Measurements from ENCODE around the gene RARB. TPM values are rescaled to one million over a fixed set of nuclear protein-coding genes. Genes with fewer than 3 reads are reported as not detected.
A peak's percentile ranks its signal among the peaks of the same experiment; 100 is the strongest.

The RARB gene
- total and polyA plus RNA-seq, 4 donors: 1.5 to 24.5 (median 4.1) TPM

- ATAC-seq (ENCODE audit: insufficient read depth, low FRiP score) (no peak), DNase-seq (no peak)
- TF ChIP-seq CTCF (IDR thresholded peaks at IDR 0.05; ENCODE audit: control extremely low read depth, extremely low read depth): no peak
- no peaks in the 10 kb centered on the region for H3K27me3 ChIP-seq (ENCODE audit: control insufficient read depth in 3 of 3, insufficient read depth in 3 of 3, low read length in 2 of 3)
- no peak overlapping the region for H3K27ac ChIP-seq (ENCODE audit: low read depth in 1 of 2, low read length in 1 of 2)
- WGBS, 2 donors: 87 to 90% methylated on average over 5 of the region's 5 CpGs
- H3K36me3 ChIP-seq (ENCODE audit: control insufficient read depth in 4 of 4, insufficient read depth in 4 of 4, low read length in 4 of 4): no peaks in the 10 kb centered on the region
- H3K4me3 ChIP-seq: no peak overlapping the region
- H3K9ac ChIP-seq (ENCODE audit: insufficient read depth in 1 of 2, low read length in 2 of 2): no peak overlapping the region
- peaks cover 0 to 2% (median 0%) of the 10 kb centered on the region in 4 donors for H3K9me3 ChIP-seq (ENCODE audit: control insufficient read depth in 4 of 4, insufficient read depth in 3 of 4, low read length in 3 of 4)
- H3K4me1 ChIP-seq (ENCODE audit: control insufficient read depth in 5 of 5, insufficient read depth in 5 of 5, low read length in 5 of 5): peaks cover 0 to 47% (median 36%) of the 10 kb centered on the region in 5 donors
Measured at GRCh38 chr3:25540273-25540672, 112.2 kb downstream of the RARB start.

DNA sequence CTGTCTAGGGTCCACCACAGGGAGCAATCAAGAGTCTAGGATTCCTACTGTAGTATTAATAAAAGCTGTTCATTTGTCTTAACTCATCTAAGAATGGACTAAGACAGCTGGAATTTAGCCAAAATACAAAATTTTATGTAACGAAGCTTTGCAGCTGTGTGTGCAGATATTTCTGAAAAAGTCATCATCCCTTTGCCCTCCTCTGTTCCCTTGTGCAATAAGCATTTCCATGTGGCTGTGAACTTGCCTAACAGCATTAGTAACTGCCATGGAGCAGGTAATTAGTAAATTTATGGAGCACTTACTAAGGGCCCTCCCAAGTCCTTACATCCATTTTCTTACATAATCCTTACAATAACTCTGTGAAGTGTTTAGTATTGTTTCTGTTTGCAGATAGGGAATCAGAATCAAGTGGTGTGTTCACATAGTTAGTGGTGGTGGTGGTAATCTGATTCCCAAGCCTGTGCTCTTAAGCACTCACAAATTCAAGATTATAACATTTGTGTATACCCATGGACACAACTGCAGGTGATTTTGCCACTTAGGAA is 114.5 kb downstream of the RARB start:
- TF ChIP-seq CTCF (IDR thresholded peaks at IDR 0.05; ENCODE audit: control extremely low read depth, extremely low read depth): no peak
- ATAC-seq (ENCODE audit: insufficient read depth, low FRiP score) (no peak), DNase-seq (peak in 2 of 3 donors; percentile 50 to 72)
- no peaks in the 10 kb centered on the region for H3K9me3 ChIP-seq (ENCODE audit: control insufficient read depth in 4 of 4, insufficient read depth in 3 of 4, low read length in 3 of 4)
- H3K27me3 ChIP-seq (ENCODE audit: control insufficient read depth in 3 of 3, insufficient read depth in 3 of 3, low read length in 2 of 3): no peaks in the 10 kb centered on the region
- H3K36me3 ChIP-seq (ENCODE audit: control insufficient read depth in 4 of 4, insufficient read depth in 4 of 4, low read length in 4 of 4): no peaks in the 10 kb centered on the region
- peaks cover 0 to 32% (median 24%) of the 10 kb centered on the region in 5 donors for H3K4me1 ChIP-seq (ENCODE audit: control insufficient read depth in 5 of 5, insufficient read depth in 5 of 5, low read length in 5 of 5)
- WGBS, 2 donors: 45 to 48% methylated on average over 1 of the region's 1 CpG
- H3K4me3 ChIP-seq: no peak overlapping the region
- H3K27ac ChIP-seq (ENCODE audit: low read depth in 1 of 2, low read length in 1 of 2): no peak overlapping the region
- H3K9ac ChIP-seq (ENCODE audit: insufficient read depth in 1 of 2, low read length in 2 of 2): no peak overlapping the region

DNA sequence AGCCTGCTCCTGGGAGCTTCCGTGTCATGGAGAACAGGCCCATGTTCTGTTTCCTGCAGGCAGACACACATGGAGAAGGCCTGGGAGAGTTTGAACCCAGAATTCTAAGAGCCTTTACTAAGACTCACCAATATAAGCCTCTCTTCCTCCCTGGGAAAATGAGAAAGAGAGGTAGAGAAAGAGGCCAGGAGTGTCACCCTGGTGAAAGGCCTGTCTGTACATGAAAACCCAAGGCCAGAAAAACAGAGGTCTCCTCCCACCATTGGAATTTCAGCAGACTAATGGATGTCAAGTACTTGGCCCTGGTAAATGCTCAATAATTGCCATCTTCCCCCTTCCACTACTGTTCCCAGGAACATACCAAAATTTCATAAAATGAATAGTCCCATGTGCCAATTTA is 119.0 kb downstream of the RARB start:
- no peaks in the 10 kb centered on the region for H3K9me3 ChIP-seq (ENCODE audit: control insufficient read depth in 4 of 4, insufficient read depth in 3 of 4, low read length in 3 of 4)
- peaks cover 0 to 14% (median 9%) of the 10 kb centered on the region in 5 donors for H3K4me1 ChIP-seq (ENCODE audit: control insufficient read depth in 5 of 5, insufficient read depth in 5 of 5, low read length in 5 of 5)
- no peak for TF ChIP-seq CTCF (IDR thresholded peaks at IDR 0.05; ENCODE audit: control extremely low read depth, extremely low read depth)
- no peak overlapping the region for H3K9ac ChIP-seq (ENCODE audit: insufficient read depth in 1 of 2, low read length in 2 of 2)
- no peak overlapping the region for H3K27ac ChIP-seq (ENCODE audit: low read depth in 1 of 2, low read length in 1 of 2)
- 95 to 96% methylated on average over 1 of the region's 1 CpG for WGBS, 2 donors
- no peak overlapping the region for H3K4me3 ChIP-seq
- DNase-seq (no peak), ATAC-seq (ENCODE audit: insufficient read depth, low FRiP score) (no peak)
- H3K36me3 ChIP-seq (ENCODE audit: control insufficient read depth in 4 of 4, insufficient read depth in 4 of 4, low read length in 4 of 4): no peaks in the 10 kb centered on the region
- H3K27me3 ChIP-seq (ENCODE audit: control insufficient read depth in 3 of 3, insufficient read depth in 3 of 3, low read length in 2 of 3): no peaks in the 10 kb centered on the region
